ENCODE data around the gene APOBEC3H. TPM values are rescaled to one million over a fixed set of nuclear protein-coding genes. Genes with fewer than 3 reads are reported as not detected.
A peak's percentile ranks its signal among the peaks of the same experiment; 100 is the strongest.
"Not testable (repeated sequence)": the region's sequence is repeated elsewhere in the genome, so short reads cannot be mapped to it uniquely, and the experiment has no call there.

The APOBEC3H gene
- total RNA-seq, 1 experiment from 2014 or later: not detected

DNA sequence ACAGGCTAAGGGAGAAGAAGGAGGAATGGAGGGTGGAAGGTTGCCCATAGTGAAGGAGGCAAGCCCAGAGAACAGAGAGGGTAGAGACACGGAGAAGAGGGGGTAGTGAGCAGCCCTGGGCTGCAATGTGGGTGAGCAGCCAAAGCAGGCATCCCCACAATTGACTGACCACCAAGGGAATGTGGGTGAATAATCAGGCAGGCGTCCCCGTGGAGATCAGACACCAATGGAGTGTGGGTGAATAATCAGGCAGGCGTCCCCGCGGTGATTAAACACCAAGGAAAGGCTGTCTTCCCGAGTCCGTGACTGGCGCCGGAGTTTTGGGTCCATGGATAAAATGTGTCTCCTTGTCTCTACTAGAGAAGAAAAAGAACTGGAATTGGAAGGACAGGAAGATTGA, 35.1 kb upstream of the APOBEC3H start:
- H3K9me3 Mint-ChIP-seq (ENCODE audit: unreplicated experiment); POLR2A ChIA-PET; H3K36me3 ChIP-seq (ENCODE audit: control insufficient read depth, insufficient read depth, low read length); BruUV-seq (replicated peaks); H3K9me3 ChIP-seq; H3K27me3 Mint-ChIP-seq (ENCODE audit: insufficient read depth, unreplicated experiment); H3K4me1 Mint-ChIP-seq (ENCODE audit: low read depth, unreplicated experiment); H3K4me3 Mint-ChIP-seq (ENCODE audit: unreplicated experiment); H3K27me3 ChIP-seq (replicated peaks; ENCODE audit: control insufficient read depth, insufficient read depth, low read length); H3K36me3 Mint-ChIP-seq (ENCODE audit: insufficient read depth, unreplicated experiment); H3K4me3 ChIP-seq (ENCODE audit: low read depth, low read length); H3K27ac Mint-ChIP-seq (ENCODE audit: unreplicated experiment); intact Hi-C loops (cut with micrococcal nuclease; ENCODE audit: unreplicated experiment); DNase-seq; H3K4me1 ChIP-seq; CTCF ChIA-PET: not testable (repeated sequence)

DNA sequence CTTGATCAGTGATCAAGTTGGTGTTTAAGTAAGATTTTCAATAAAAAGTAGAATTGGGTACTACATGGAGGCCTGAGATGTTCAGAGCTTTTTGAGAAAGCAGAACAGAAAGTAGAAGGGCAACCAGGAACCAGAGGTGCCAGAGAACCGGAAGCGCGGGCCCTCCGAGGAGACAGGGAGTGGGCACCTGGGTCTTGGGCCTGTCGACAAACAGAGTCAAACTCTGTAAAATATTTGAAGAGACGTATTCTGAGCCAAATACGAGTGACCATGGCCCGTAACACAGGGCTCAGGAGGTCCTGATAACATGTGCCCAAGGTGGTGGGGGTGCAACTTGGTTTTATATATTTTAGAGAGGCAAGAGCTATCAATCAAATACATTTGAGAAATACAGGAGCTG, 33.1 kb upstream of the APOBEC3H start:
- H3K36me3 Mint-ChIP-seq (ENCODE audit: insufficient read depth, unreplicated experiment); H3K27ac Mint-ChIP-seq (ENCODE audit: unreplicated experiment); POLR2A ChIA-PET; BruUV-seq (replicated peaks); H3K27me3 ChIP-seq (replicated peaks; ENCODE audit: control insufficient read depth, insufficient read depth, low read length); H3K4me1 Mint-ChIP-seq (ENCODE audit: low read depth, unreplicated experiment); intact Hi-C loops (cut with micrococcal nuclease; ENCODE audit: unreplicated experiment); H3K9me3 Mint-ChIP-seq (ENCODE audit: unreplicated experiment); H3K27me3 Mint-ChIP-seq (ENCODE audit: insufficient read depth, unreplicated experiment); H3K36me3 ChIP-seq (ENCODE audit: control insufficient read depth, insufficient read depth, low read length); DNase-seq; H3K4me1 ChIP-seq; H3K9me3 ChIP-seq; H3K4me3 ChIP-seq (ENCODE audit: low read depth, low read length); H3K4me3 Mint-ChIP-seq (ENCODE audit: unreplicated experiment): not testable (repeated sequence)
- CTCF ChIA-PET: interaction anchor here (0.6 kb wide), 1 partner anchor 11 kb away, joined by 3 read pairs; no protein-coding TSS in a partner anchor

DNA sequence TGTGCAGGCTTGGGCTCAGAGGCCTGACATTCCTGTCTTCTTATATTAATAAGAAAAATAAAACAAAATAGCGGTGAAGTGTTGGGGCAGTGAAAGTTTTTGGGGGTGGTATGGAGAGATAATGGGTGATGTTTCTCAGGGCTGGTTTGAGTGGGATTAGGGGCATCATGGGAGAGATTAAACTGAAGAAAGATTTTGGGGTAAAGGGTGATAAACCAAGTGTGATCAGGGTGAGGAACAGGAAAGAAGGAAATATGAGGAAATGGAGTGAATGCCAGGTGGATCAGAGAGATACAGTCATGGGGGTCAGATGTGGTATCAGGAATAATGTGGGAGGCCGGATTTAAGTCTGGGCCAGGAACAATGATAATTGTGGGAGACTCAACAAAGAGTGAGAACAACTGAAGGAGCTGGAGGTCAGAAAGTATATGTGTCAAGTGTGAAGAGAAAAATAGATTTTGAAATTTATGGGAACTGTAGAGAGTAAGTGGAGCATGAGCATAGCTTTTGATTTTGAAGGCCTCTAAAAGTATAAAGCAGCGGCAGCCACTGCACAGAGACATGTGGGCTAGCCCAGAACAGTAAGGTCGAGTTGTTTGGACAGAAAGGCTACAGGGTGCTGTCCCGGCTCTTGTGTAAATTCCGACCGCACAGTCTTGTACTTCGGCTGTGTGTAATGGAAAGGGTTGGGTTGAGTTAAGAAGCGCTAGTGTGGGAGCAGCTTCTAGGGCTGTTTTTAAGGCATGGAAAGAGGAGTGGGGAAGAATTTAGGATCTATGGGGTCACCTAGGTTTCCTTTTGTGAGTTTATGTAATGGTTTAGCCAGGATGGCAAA, 30.4 kb upstream of the APOBEC3H start:
- H3K9me3 Mint-ChIP-seq (ENCODE audit: unreplicated experiment); CTCF ChIA-PET; BruUV-seq (replicated peaks); POLR2A ChIA-PET; H3K4me1 ChIP-seq; H3K4me3 ChIP-seq (ENCODE audit: low read depth, low read length); H3K27ac Mint-ChIP-seq (ENCODE audit: unreplicated experiment); H3K27me3 ChIP-seq (replicated peaks; ENCODE audit: control insufficient read depth, insufficient read depth, low read length); H3K4me1 Mint-ChIP-seq (ENCODE audit: low read depth, unreplicated experiment); H3K4me3 Mint-ChIP-seq (ENCODE audit: unreplicated experiment); DNase-seq; H3K27me3 Mint-ChIP-seq (ENCODE audit: insufficient read depth, unreplicated experiment); H3K36me3 Mint-ChIP-seq (ENCODE audit: insufficient read depth, unreplicated experiment); H3K9me3 ChIP-seq; H3K36me3 ChIP-seq (ENCODE audit: control insufficient read depth, insufficient read depth, low read length); intact Hi-C loops (cut with micrococcal nuclease; ENCODE audit: unreplicated experiment): not testable (repeated sequence)

DNA sequence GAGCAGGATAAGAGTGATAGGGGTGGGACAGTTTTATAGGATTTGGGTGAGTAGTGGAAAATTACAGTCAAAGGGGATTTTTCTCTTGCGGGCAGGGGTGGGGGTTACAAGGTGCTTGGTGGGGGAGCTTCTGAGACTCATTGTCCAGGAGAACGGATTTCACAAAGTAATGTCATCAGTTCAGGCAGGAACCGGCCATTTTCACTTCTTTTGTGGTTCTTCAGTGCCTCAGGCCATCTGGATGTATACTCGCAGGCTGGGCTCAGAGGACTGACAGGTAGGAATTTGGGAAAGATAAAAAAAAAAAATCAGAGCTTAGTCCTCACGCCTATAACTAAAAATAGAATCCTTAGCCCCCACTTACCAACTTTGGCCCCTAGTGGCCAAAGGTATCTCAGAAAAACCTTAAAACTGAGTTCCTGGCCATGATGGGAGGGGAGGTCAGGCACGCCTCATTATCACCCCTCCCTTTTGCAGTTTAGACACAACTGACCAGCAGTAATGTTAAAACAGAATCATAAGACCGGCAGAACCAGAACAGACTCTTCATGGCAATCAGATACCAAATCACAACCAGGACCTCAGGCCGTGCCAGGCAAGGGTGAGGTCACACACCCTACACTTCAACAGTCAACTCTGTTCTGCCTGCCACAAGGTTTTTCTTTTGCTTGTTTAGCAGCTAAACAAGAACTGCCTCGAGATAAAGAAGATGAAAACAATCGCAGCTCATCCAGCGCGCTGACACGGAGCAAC, 28.8 kb upstream of the APOBEC3H start:
- DNase-seq: no peak
- Histone ChIP-seq H3K36me3 (ENCODE audit: control insufficient read depth, insufficient read depth, low read length) (no peaks in the 10 kb centered on the region), H3K27me3 (replicated peaks; ENCODE audit: control insufficient read depth, insufficient read depth, low read length) (no peaks in the 10 kb centered on the region), H3K4me3 (ENCODE audit: low read depth, low read length) (no peak overlapping the region), H3K9me3 (no peaks in the 10 kb centered on the region), H3K4me1 (peaks cover 3% of the 10 kb centered on the region; the same call in 1 of the 2 replicates)
- TF ChIP-seq, protein P1, sequence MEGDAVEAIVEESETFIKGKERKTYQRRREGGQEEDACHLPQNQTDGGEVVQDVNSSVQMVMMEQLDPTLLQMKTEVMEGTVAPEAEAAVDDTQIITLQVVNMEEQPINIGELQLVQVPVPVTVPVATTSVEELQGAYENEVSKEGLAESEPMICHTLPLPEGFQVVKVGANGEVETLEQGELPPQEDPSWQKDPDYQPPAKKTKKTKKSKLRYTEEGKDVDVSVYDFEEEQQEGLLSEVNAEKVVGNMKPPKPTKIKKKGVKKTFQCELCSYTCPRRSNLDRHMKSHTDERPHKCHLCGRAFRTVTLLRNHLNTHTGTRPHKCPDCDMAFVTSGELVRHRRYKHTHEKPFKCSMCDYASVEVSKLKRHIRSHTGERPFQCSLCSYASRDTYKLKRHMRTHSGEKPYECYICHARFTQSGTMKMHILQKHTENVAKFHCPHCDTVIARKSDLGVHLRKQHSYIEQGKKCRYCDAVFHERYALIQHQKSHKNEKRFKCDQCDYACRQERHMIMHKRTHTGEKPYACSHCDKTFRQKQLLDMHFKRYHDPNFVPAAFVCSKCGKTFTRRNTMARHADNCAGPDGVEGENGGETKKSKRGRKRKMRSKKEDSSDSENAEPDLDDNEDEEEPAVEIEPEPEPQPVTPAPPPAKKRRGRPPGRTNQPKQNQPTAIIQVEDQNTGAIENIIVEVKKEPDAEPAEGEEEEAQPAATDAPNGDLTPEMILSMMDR (IDR thresholded peaks at IDR 0.05; ENCODE audit: insufficient read depth in 1 of 2, low read depth in 1 of 2, low read length in 1 of 2, severe bottlenecking in 1 of 2, unreplicated experiment in 1 of 2): peak in 1 of 2 experiments; percentile 13
- BruUV-seq (replicated peaks): no TSS peak
- no peaks in the 10 kb centered on the region for H3K27me3 Mint-ChIP-seq (ENCODE audit: insufficient read depth, unreplicated experiment)
- no peaks in the 10 kb centered on the region for H3K36me3 Mint-ChIP-seq (ENCODE audit: insufficient read depth, unreplicated experiment)
- intact Hi-C loops (cut with micrococcal nuclease; ENCODE audit: unreplicated experiment): no loop called here
- no peak overlapping the region for H3K4me3 Mint-ChIP-seq (ENCODE audit: unreplicated experiment)
- H3K4me1 Mint-ChIP-seq (ENCODE audit: low read depth, unreplicated experiment): no peaks in the 10 kb centered on the region
- H3K9me3 Mint-ChIP-seq (ENCODE audit: unreplicated experiment): no peaks in the 10 kb centered on the region
- ChIA-PET CTCF (interaction anchor here (0.7 kb wide), 1 partner anchor 40 kb away, joined by 3 read pairs; no protein-coding TSS in a partner anchor), POLR2A (no interaction called here)
- no peak overlapping the region for H3K27ac Mint-ChIP-seq (ENCODE audit: unreplicated experiment)

All from Caco-2 (cell line).